Camera-type eye (tissue), 1 donor: ENCODE results near the gene PSIP1. TPM values are rescaled to one million over a fixed set of nuclear protein-coding genes. Genes with fewer than 3 reads are reported as not detected.

Experiments used
- total RNA-seq: library from RNA; depleted of rRNA; stranded (reverse); fragments of >200 nt; gene quantifications from one replicate; pipeline ENCODE4 v1.2.3, GENCODE V29; 2014

Gene PSIP1
- total RNA-seq, result 262 TPM

GRCh38 chr9:15510789-15511575 lies at the start of gene PSIP1:
TSS of gene PSIP1 (minus strand) at chr9:15510970. CDS start at chr9:15510188, 782 bp downstream.

DNA sequence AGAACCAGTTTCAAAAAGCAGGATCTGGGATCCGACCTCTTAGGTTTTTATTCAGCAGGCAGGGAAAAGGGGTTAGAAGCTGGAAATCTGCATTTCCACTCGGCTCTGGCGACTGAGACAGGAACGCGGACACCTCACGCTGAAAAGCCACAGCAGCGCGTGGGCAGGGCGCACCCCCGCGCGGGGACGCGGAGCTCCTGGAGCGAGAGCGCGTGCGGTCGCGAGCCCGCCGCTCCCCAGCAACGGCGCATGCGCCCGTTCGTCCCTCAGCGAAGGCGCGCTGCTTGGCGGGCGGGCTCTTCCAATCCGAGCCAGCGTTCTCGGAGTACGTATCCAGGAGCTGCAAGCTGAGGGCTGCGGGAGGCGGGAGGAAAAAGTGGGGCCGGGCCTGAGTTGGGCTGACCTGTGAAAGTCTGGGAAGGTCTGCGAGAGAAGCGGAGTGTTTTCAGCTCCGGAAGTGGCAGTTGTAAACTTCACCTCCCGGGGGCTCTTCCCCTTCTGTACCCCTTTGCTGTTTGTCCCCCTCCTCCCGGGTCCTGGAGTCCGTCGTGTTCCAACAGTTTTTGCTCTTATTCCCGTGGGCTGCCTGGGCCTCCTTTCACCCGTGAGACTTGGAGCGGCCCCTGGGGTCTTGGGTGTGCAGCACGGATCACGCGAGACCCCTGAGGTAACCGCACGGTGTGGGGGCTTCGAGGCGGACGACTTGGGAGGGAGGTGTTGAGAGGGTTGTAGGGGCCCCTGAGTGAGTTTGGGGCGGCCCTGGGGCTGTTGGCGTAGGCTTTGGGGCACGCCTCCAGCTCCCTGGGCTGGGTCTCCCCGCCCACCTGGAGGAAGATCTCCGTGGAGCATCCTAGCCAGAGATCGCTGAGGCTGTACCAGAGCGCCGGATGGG lies 42.1 kb upstream of the PSIP1 start, which contains the start of gene CCDC171:
Gene CCDC171, plus strand, starts transcription at position 408 of the 892 bp plus-strand sequence. CDS start 11,046 bp downstream, outside the sequence.

DNA sequence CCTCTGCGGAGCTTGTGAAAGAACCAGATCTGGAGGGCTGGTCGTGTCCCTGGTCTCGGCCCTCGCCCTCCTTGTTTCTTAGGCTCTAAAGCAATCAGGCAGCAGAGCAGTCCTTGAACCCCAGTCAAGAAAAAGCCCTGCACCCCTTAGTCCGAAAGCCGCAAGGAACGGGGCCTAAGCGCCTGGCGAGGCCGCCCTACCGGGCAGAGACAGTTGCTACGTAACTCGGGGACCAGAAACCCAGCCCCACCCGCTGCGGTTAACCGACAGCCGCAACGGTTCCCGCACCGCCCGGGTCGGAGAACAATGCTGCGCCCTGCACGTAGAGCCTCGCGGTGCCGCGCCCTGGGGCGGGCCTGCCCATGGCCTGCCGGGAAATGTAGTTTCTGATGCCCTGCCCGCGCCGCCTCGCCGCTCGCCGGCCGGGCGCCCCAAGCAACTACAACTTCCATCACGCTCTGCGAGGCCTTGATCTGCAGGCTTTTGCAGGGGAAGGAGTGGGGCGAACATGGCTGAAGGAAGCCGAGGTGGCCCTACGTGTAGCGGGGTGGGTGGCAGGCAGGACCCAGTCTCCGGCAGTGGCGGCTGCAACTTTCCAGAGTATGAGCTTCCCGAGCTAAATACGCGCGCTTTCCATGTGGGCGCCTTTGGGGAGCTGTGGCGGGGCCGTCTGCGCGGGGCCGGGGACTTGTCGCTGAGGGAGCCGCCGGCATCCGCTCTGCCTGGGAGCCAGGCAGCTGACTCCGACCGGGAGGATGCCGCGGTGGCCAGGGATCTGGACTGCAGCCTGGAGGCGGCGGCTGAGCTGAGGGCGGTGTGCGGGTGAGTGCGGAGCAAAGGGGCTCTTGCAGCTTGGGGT lies 88.2 kb downstream of the PSIP1 start, which contains the start of gene SNAPC3:
Gene SNAPC3, plus strand, starts transcription at position 505 of the 859 bp plus-strand sequence. Its CDS starts 4 bp downstream, at position 509.

Other genes with a start within 250 kb of the PSIP1 start
- gene TTC39B, start 203.8 kb downstream of the PSIP1 start, total RNA-seq, result 17.4 TPM
- 102 TPM for gene SNAPC3, start 88.1 kb downstream of the PSIP1 start, total RNA-seq
- gene CCDC171, start 42.1 kb upstream of the PSIP1 start, total RNA-seq, result 25.2 TPM